Testis (tissue), 2 donors: Measurements from ENCODE around the gene ERG28.

Source experiments
- POLR2A ChIP-seq: fragments of 450-650 bp; IDR thresholded peaks from one replicate; pipeline ENCODE4 v1.6.1; 2017; ENCODE audit warnings: antibody characterized with exemption, mild to moderate bottlenecking, moderate library complexity
- TF ChIP-seq, protein P1 (sequence below), 3 experiments: fragments of 450-650 bp in 2 of 3; fragments of 200-600 bp in 1 of 3; sonication (generic) in 1 of 3; IDR thresholded peaks; one replicate each; pipeline ENCODE4 v1.5.1; 2016 to 2019; ENCODE audit warnings: antibody characterized with exemption in 3 of 3, mild to moderate bottlenecking in 2 of 3, moderate library complexity in 1 of 3

DNA sequence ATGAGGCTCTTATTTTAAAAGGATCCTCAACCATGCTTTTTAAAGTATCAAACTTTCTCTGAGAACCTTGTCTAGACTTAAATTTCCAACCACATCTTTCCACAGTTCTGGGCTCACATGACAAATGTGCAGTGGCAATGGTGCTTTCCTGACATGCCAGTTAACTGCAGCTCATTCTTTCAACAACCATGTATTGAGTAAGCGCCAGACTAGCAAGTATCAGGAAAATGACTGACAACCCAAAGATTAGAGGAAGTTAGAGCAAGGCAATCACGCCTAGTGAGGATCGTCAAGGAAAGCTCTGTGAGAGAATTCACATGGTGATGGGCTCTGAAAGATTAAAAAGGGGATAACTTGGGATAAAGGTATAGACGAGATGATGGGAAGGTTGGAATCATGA is 46.5 kb downstream of the ERG28 start:
- TF ChIP-seq, protein P1, sequence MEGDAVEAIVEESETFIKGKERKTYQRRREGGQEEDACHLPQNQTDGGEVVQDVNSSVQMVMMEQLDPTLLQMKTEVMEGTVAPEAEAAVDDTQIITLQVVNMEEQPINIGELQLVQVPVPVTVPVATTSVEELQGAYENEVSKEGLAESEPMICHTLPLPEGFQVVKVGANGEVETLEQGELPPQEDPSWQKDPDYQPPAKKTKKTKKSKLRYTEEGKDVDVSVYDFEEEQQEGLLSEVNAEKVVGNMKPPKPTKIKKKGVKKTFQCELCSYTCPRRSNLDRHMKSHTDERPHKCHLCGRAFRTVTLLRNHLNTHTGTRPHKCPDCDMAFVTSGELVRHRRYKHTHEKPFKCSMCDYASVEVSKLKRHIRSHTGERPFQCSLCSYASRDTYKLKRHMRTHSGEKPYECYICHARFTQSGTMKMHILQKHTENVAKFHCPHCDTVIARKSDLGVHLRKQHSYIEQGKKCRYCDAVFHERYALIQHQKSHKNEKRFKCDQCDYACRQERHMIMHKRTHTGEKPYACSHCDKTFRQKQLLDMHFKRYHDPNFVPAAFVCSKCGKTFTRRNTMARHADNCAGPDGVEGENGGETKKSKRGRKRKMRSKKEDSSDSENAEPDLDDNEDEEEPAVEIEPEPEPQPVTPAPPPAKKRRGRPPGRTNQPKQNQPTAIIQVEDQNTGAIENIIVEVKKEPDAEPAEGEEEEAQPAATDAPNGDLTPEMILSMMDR (IDR thresholded peaks at IDR 0.05), result no peak
- TF ChIP-seq POLR2A, result no peak
